Caco-2 (cell line): ENCODE measurements around the gene FAM76B. TPM values are rescaled to one million over a fixed set of nuclear protein-coding genes. Genes with fewer than 3 reads are reported as not detected.

Experiments used
- BruUV-seq: library from RNA; stranded (reverse); fragments of 400-500 nt; replicated peaks from 2 replicates; lab custom pipeline; 2021; lab: Mats Ljungman, UMichigan
- CTCF ChIA-PET: fragments of 300-600 bp; sonication (Branson Sonifier 250); formaldehyde crosslinking; loops from one replicate; lab custom pipeline; 2022; ENCODE audit warnings: antibody characterized with exemption; lab: Charles Lee
- POLR2A ChIA-PET: fragments of 300-600 bp; sonication (Branson Sonifier 250); formaldehyde crosslinking; loops from one replicate; lab custom pipeline; 2022; ENCODE audit warnings: antibody characterized with exemption; lab: Charles Lee
- DNase-seq, 2 experiments: peaks; one replicate each; pipeline versions ENCODE4 v3.0.0 to v3.0.0-alpha.2; 2020 to 2022
- H3K27me3 ChIP-seq: replicated peaks from 2 replicates; pipeline ENCODE4 v1.6.0; 2011; ENCODE audit warnings: low read length; ENCODE audit not compliant: control insufficient read depth, insufficient read depth
- H3K36me3 ChIP-seq: 2 replicates; pipeline ENCODE4 v1.5.1; 2011; ENCODE audit warnings: low read length; ENCODE audit not compliant: control insufficient read depth, insufficient read depth
- H3K4me1 ChIP-seq: fragments of 250-450 bp; sonication (Bioruptor Pico); 2 replicates; pipeline ENCODE4 v1.5.1; 2020; ENCODE audit warnings: mild to moderate bottlenecking
- H3K4me3 ChIP-seq: 2 replicates; pipeline ENCODE4 v1.5.1; 2011; ENCODE audit warnings: low read depth, mild to moderate bottlenecking, control low read depth, low read length
- H3K9me3 ChIP-seq: fragments of 250-450 bp; sonication (Bioruptor Pico); 2 replicates; pipeline ENCODE4 v1.5.1; 2020; ENCODE audit warnings: mild to moderate bottlenecking, moderate library complexity
- H3K27ac Mint-ChIP-seq: one replicate; pipeline ENCODE4 v1.8.0; 2022; ENCODE audit warnings: mixed read lengths; ENCODE audit not compliant: unreplicated experiment
- H3K27me3 Mint-ChIP-seq: one replicate; pipeline ENCODE4 v1.8.0; 2022; ENCODE audit warnings: mixed read lengths; ENCODE audit not compliant: insufficient read depth, unreplicated experiment
- H3K36me3 Mint-ChIP-seq: one replicate; pipeline ENCODE4 v1.8.0; 2022; ENCODE audit warnings: mild to moderate bottlenecking, mixed read lengths; ENCODE audit not compliant: insufficient read depth, unreplicated experiment
- H3K4me1 Mint-ChIP-seq: one replicate; pipeline ENCODE4 v1.8.0; 2022; ENCODE audit warnings: low read depth, mixed read lengths; ENCODE audit not compliant: unreplicated experiment
- H3K4me3 Mint-ChIP-seq: one replicate; pipeline ENCODE4 v1.8.0; 2022; ENCODE audit warnings: mild to moderate bottlenecking, moderate library complexity, mixed read lengths; ENCODE audit not compliant: unreplicated experiment
- H3K9me3 Mint-ChIP-seq: one replicate; pipeline ENCODE4 v1.8.0; 2022; ENCODE audit warnings: mixed read lengths; ENCODE audit not compliant: unreplicated experiment
- CTCF ChIP-seq, 2 experiments: fragments of 200-600 bp in 1 of 2; IDR thresholded peaks; 1 replicate in 1 of 2; 2 replicates in 1 of 2; pipeline versions ENCODE4 v1.5.1 to v1.8.0; 2011 to 2022; ENCODE audit warnings: antibody characterized with exemption in 1 of 2, control low read depth in 1 of 2, inconsistent platforms in 1 of 2, low read depth in 1 of 2, low read length in 1 of 2, mild to moderate bottlenecking in 1 of 2, moderate library complexity in 1 of 2; ENCODE audit not compliant: insufficient read depth in 1 of 2, severe bottlenecking in 1 of 2, unreplicated experiment in 1 of 2
- intact Hi-C: fragments of 100-400 bp; cut with micrococcal nuclease; formaldehyde crosslinking; loops from one replicate; pipeline ENCODE4 v1.10.0; 2022; ENCODE audit not compliant: unreplicated experiment
- total RNA-seq: library from RNA; stranded (reverse); gene quantifications from 2 replicates; pipeline ENCODE4 v1.2.3, GENCODE V29; 2022

Gene FAM76B
- total RNA-seq, 1 experiment from 2014 or later = 61.3 TPM

DNA sequence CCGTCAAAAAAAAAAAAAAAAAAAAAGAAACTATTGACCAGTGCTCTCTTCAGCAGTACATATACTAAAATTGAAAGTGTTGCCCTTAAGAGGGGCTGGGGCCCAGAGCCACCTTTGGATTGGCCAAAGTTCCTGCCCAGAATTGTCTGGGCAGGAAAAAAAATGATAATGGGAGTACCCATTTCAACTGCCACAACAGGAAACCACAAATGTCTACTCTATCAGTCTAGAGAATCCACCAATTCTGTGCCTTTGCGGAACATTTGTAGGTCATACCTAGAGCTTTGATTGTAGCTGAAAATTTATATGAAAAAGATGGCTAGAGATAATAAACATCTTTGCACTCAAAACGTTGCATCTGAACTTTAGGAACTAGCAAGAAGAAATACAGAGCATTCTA lies 69.4 kb downstream of the FAM76B start:
- no peaks in the 10 kb centered on the region for H3K27me3 ChIP-seq
- H3K4me3 Mint-ChIP-seq = no peak overlapping the region
- TF ChIP-seq CTCF (IDR thresholded peaks at IDR 0.05; ENCODE audit: insufficient read depth in 1 of 2, low read depth in 1 of 2, low read length in 1 of 2, severe bottlenecking in 1 of 2, unreplicated experiment in 1 of 2) = no peak
- no peak overlapping the region for H3K4me3 ChIP-seq
- CTCF ChIA-PET = interaction anchor here (1.0 to 1.2 kb wide), 2 partner anchors 9 to 15 kb away, joined by 4 to 9 read pairs; no protein-coding TSS in a partner anchor
- intact Hi-C loops = no loop called here
- no peak overlapping the region for H3K27ac Mint-ChIP-seq
- no peak for DNase-seq
- H3K4me1 ChIP-seq = no peaks in the 10 kb centered on the region
- no TSS peak for BruUV-seq
- H3K9me3 Mint-ChIP-seq = no peaks in the 10 kb centered on the region
- no peaks in the 10 kb centered on the region for H3K27me3 Mint-ChIP-seq
- peaks cover 7% of the 10 kb centered on the region for H3K4me1 Mint-ChIP-seq
- no peaks in the 10 kb centered on the region for H3K36me3 ChIP-seq
- POLR2A ChIA-PET = no interaction called here
- no peaks in the 10 kb centered on the region for H3K36me3 Mint-ChIP-seq
- no peaks in the 10 kb centered on the region for H3K9me3 ChIP-seq

Other genes with a start within 250 kb of the FAM76B start
- 117 and 125 TPM in 2 replicates for gene CEP57, start 716 bp upstream of the FAM76B start, total RNA-seq
- gene MTMR2, start 134.3 kb upstream of the FAM76B start, total RNA-seq = 75.2 and 76.4 TPM in 2 replicates